Liver (tissue), 9 donors: ENCODE measurements around the gene PGC. TPM values are rescaled to one million over a fixed set of nuclear protein-coding genes. Genes with fewer than 3 reads are reported as not detected.

Experiments
- DNase-seq: peaks from one replicate; pipeline ENCODE4 v3.0.0-alpha.2; 2017; ENCODE audit warnings: low spot score
- H3K27ac ChIP-seq, 2 donors: one replicate each; pipeline ENCODE4 v1.7.0; 2013; ENCODE audit warnings: inconsistent platforms in 2 of 2, low read length in 2 of 2, control low read depth in 1 of 2, low read depth in 1 of 2, mild to moderate bottlenecking in 1 of 2
- H3K27me3 ChIP-seq, 4 donors: one replicate each; pipeline versions ENCODE4 v1.6.1 to v1.7.0; 2013; ENCODE audit warnings: low read length in 3 of 4, inconsistent platforms in 1 of 4, mild to moderate bottlenecking in 1 of 4, moderate library complexity in 1 of 4; ENCODE audit not compliant: control insufficient read depth in 4 of 4, insufficient read depth in 4 of 4
- H3K36me3 ChIP-seq, 4 donors: one replicate each; pipeline versions ENCODE4 v1.6.1 to v1.7.0; 2013; ENCODE audit warnings: low read length in 3 of 4, mild to moderate bottlenecking in 3 of 4, low read depth in 1 of 4, moderate library complexity in 1 of 4; ENCODE audit not compliant: control insufficient read depth in 4 of 4, insufficient read depth in 3 of 4
- H3K4me1 ChIP-seq, 4 donors: one replicate each; pipeline versions ENCODE4 v1.6.1 to v1.7.0; 2013; ENCODE audit warnings: low read length in 3 of 4, mild to moderate bottlenecking in 3 of 4, moderate library complexity in 1 of 4; ENCODE audit not compliant: control insufficient read depth in 4 of 4, insufficient read depth in 4 of 4
- H3K4me3 ChIP-seq, 3 donors: one replicate each; pipeline versions ENCODE4 v1.6.1 to v1.7.0; 2013; ENCODE audit warnings: low read length in 3 of 3, control low read depth in 1 of 3, low read depth in 1 of 3, mild to moderate bottlenecking in 1 of 3
- H3K9ac ChIP-seq, 2 donors: one replicate each; pipeline ENCODE4 v1.7.0; 2013; ENCODE audit warnings: low read length in 2 of 2, mild to moderate bottlenecking in 2 of 2, moderate library complexity in 2 of 2, control low read depth in 1 of 2, low read depth in 1 of 2
- H3K9me3 ChIP-seq, 4 donors: one replicate each; pipeline versions ENCODE4 v1.6.1 to v1.7.0; 2013; ENCODE audit warnings: low read length in 3 of 4; ENCODE audit not compliant: control insufficient read depth in 4 of 4
- CTCF ChIP-seq: fragments of 150-350 bp; IDR thresholded peaks from 2 replicates; pipeline ENCODE4 v1.5.1; 2017; ENCODE audit warnings: improper control_type of control experiment, low read depth, low read length; ENCODE audit not compliant: missing input control
- EGR1 ChIP-seq, 2 donors: IDR thresholded peaks; 2 replicates each; pipeline ENCODE4 v1.6.1; 2016 to 2018; ENCODE audit warnings: antibody characterized with exemption in 2 of 2, low read depth in 2 of 2
- FOXA1 ChIP-seq: IDR thresholded peaks from 2 replicates; pipeline ENCODE4 v1.6.1; 2016; ENCODE audit warnings: antibody characterized with exemption
- FOXA2 ChIP-seq: IDR thresholded peaks from 2 replicates; pipeline ENCODE4 v1.6.1; 2016; ENCODE audit warnings: antibody characterized with exemption
- GABPA ChIP-seq, 2 donors: IDR thresholded peaks in 1 of 2; conservative IDR thresholded peaks in 1 of 2; 2 replicates each; pipeline ENCODE4 v1.6.1; 2016; ENCODE audit warnings: antibody characterized with exemption in 2 of 2, mild to moderate bottlenecking in 1 of 2, moderate library complexity in 1 of 2
- HNF4A ChIP-seq, 2 donors: conservative IDR thresholded peaks; 2 replicates each; pipeline ENCODE4 v1.6.1; 2016; ENCODE audit warnings: antibody characterized with exemption in 2 of 2, mild to moderate bottlenecking in 2 of 2
- HNF4G ChIP-seq: IDR thresholded peaks from 2 replicates; pipeline ENCODE4 v1.6.1; 2016; ENCODE audit warnings: antibody characterized with exemption
- JUND ChIP-seq, 2 donors: IDR thresholded peaks; 2 replicates each; pipeline ENCODE4 v1.6.1; 2016; ENCODE audit warnings: antibody characterized with exemption in 2 of 2
- MAX ChIP-seq: IDR thresholded peaks from 2 replicates; pipeline ENCODE4 v1.6.1; 2016; ENCODE audit warnings: antibody characterized with exemption
- NR2F2 ChIP-seq: IDR thresholded peaks from 2 replicates; pipeline ENCODE4 v1.6.1; 2016; ENCODE audit warnings: antibody characterized with exemption
- RAD21 ChIP-seq, 2 donors: IDR thresholded peaks; 2 replicates each; pipeline ENCODE4 v1.6.1; 2016; ENCODE audit warnings: antibody characterized with exemption in 2 of 2, mild to moderate bottlenecking in 2 of 2
- REST ChIP-seq: IDR thresholded peaks from 2 replicates; pipeline ENCODE4 v1.6.1; 2016; ENCODE audit warnings: antibody characterized with exemption, mild to moderate bottlenecking
- RXRA ChIP-seq, 2 donors: IDR thresholded peaks; 2 replicates each; pipeline ENCODE4 v1.6.1; 2017 to 2018; ENCODE audit warnings: antibody characterized with exemption in 2 of 2, mild to moderate bottlenecking in 1 of 2
- SP1 ChIP-seq: IDR thresholded peaks from 2 replicates; pipeline ENCODE4 v1.6.1; 2018; ENCODE audit warnings: antibody characterized with exemption, mild to moderate bottlenecking
- TAF1 ChIP-seq: conservative IDR thresholded peaks from 2 replicates; pipeline ENCODE4 v1.6.1; 2016; ENCODE audit warnings: antibody characterized with exemption, mild to moderate bottlenecking
- YY1 ChIP-seq: IDR thresholded peaks from 2 replicates; pipeline ENCODE4 v1.6.1; 2016; ENCODE audit warnings: antibody characterized with exemption, mild to moderate bottlenecking
- WGBS: extraction: QIAGEN DNeasy Blood & Tissue Kit; methylation state at CpG from one replicate; pipeline ENCODE4 v1.1.7; 2013; 5-methylcytosine and 5-hydroxymethylcytosine counted together
- polyA plus RNA-seq, 2 donors: library from polyadenylated mRNA; stranded (reverse) in 1 of 2; unstranded in 1 of 2; fragments of 200-250 nt in 1 of 2; fragments of >200 nt in 1 of 2; fragmentation: Nextera tagmentation in 1 of 2; extraction: Ambion mirVana in 1 of 2; gene quantifications; one replicate each; pipeline versions ENCODE4 v1.2.1 to v1.2.3, GENCODE V29; 2013 to 2015
- total RNA-seq, 2 donors: library from RNA; depleted of rRNA; stranded (reverse); fragments of >200 nt; gene quantifications; one replicate each; pipeline ENCODE4 v1.2.3, GENCODE V29; 2014
- TF ChIP-seq, protein P1 (sequence below): IDR thresholded peaks from 2 replicates; pipeline ENCODE4 v1.6.1; 2016; ENCODE audit warnings: antibody characterized with exemption
- TF ChIP-seq, protein P2 (sequence below): IDR thresholded peaks from 2 replicates; pipeline ENCODE4 v1.6.1; 2016; ENCODE audit warnings: antibody characterized with exemption
- donor health status: healthy.
- donor health status: healthy.
- donor health status: healthy.
- donor health status: healthy.
- donor health status: healthy.

The PGC gene
- total RNA-seq (not detected), polyA plus RNA-seq (under 1 TPM; 0.05 to 0.18 TPM)

DNA sequence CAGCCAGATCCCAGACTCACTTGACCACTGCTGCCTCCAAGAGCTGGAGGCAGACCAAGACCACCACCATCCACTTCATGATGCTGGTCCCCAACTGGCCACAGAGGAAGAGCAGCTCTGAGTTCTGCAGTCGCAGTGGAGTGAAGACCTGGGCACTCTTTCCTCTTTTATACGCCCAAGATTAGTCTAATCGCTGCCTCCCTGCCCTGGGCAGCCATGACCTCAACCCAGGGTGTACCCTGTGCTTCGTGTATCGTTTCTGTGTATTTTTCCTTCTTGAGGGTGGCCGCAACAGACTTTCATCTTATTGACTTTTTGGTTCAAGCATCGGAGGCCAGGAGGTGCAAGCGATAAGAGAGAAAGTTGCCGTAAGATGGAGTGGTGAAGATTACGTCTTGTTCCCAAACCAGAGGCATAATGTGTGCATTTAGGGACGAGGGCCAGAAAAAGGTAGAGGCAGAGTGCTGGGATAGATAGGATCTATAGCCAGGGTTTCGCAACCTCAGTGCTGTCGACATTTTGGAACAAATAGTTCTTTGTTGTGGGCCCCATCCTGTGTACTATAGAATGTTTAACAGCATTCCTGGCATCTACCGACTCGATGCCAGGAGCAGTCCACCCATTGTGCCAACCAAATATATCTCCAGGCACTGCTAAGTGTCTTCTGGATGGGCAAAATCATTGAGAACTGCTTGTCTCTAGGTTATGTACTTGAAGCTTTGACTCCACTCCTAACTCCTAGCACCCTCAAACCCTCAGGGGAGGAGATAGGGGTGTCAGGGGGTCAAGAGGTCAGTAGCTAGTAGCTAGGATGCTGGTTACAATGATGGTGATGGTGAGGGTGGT is at the start of gene PGC:
TSS of gene PGC (minus strand) at position 142 of the 846 bp plus-strand sequence. CDS start at position 79, 63 bp downstream.
- no peaks in the 10 kb centered on the region for H3K27me3 ChIP-seq
- no peak within 1 kb of the TSS for H3K9ac ChIP-seq
- H3K4me3 ChIP-seq = no peak within 1 kb of the TSS
- H3K36me3 ChIP-seq = no peaks in the 10 kb centered on the region
- TF ChIP-seq SP1 = no peak
- TF ChIP-seq NR2F2 = no peak
- TF ChIP-seq, protein P1, sequence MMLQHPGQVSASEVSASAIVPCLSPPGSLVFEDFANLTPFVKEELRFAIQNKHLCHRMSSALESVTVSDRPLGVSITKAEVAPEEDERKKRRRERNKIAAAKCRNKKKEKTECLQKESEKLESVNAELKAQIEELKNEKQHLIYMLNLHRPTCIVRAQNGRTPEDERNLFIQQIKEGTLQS = no peak
- no peak for DNase-seq
- H3K9me3 ChIP-seq = no peaks in the 10 kb centered on the region
- no peak within 1 kb of the TSS for H3K27ac ChIP-seq
- 79% methylated on average over 15 of the region's 15 CpGs for WGBS
- H3K4me1 ChIP-seq = no peaks in the 10 kb centered on the region

DNA sequence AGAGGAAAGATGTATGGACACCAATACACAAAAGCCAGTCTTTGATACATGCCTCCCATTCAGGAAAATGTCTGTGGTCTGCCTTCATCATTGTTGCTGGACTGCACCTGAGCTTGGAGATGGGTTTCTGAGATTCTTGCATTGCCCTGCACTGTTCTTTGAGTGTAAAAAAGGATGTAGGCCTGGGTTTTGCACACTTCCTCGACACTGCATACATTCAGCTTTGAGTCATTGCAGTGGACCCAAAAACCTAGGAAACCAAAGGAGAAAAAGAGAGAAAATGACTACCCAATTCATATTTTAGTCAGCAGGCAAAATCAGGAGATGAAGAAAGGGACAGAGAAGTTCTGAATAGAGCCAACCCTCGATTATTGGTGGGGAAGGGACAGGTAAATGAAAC is 49.3 kb upstream of the PGC start:
- Histone ChIP-seq H3K27ac (no peak overlapping the region), H3K36me3 (peaks cover 1 to 21% (median 12%) of the 10 kb centered on the region in 4 donors), H3K27me3 (no peaks in the 10 kb centered on the region), H3K4me3 (no peak overlapping the region), H3K4me1 (no peaks in the 10 kb centered on the region), H3K9me3 (no peaks in the 10 kb centered on the region), H3K9ac (no peak overlapping the region)
- no peak for DNase-seq
- WGBS = 87% methylated on average over 2 of the region's 2 CpGs
- no peak for TF ChIP-seq YY1
- no peak for TF ChIP-seq HNF4A (conservative IDR thresholded peaks at IDR 0.05)
- no peak for TF ChIP-seq CTCF
- no peak for TF ChIP-seq TAF1
- no peak for TF ChIP-seq FOXA1
- no peak for TF ChIP-seq JUND (IDR thresholded peaks at IDR 0.05)
- TF ChIP-seq HNF4G = no peak
- no peak for TF ChIP-seq REST
- TF ChIP-seq EGR1 (IDR thresholded peaks at IDR 0.05; ENCODE audit: low read depth in 2 of 2) = no peak
- TF ChIP-seq NR2F2 = no peak
- TF ChIP-seq RAD21 (IDR thresholded peaks at IDR 0.05) = no peak
- TF ChIP-seq FOXA2 = no peak
- no peak for TF ChIP-seq GABPA (IDR thresholded peaks at IDR 0.05 in 1 of 2, conservative IDR thresholded peaks at IDR 0.05 in 1 of 2)
- TF ChIP-seq RXRA (IDR thresholded peaks at IDR 0.05) = no peak
- no peak for TF ChIP-seq MAX
- no peak for TF ChIP-seq SP1
- TF ChIP-seq, protein P2, sequence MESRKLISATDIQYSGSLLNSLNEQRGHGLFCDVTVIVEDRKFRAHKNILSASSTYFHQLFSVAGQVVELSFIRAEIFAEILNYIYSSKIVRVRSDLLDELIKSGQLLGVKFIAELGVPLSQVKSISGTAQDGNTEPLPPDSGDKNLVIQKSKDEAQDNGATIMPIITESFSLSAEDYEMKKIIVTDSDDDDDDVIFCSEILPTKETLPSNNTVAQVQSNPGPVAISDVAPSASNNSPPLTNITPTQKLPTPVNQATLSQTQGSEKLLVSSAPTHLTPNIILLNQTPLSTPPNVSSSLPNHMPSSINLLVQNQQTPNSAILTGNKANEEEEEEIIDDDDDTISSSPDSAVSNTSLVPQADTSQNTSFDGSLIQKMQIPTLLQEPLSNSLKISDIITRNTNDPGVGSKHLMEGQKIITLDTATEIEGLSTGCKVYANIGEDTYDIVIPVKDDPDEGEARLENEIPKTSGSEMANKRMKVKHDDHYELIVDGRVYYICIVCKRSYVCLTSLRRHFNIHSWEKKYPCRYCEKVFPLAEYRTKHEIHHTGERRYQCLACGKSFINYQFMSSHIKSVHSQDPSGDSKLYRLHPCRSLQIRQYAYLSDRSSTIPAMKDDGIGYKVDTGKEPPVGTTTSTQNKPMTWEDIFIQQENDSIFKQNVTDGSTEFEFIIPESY = no peak
- TF ChIP-seq, protein P1 = no peak
